NCI-H1105 treated with DMSO at 0.1 percent for 48 hours (cell line): Measurements from ENCODE around the gene KRT81.
"Not testable (repeated sequence)": the region's sequence is repeated elsewhere in the genome, so short reads cannot be mapped to it uniquely, and the experiment has no call there.

Source experiments
- DNase-seq: peaks from one replicate; lab custom pipeline; 2025; lab: John Stamatoyannopoulos, UW

The KRT81 gene

GRCh38 chr12:52317468-52318052 is 26.2 kb upstream of the KRT81 start:
- DNase-seq = no peak

- DNase-seq = no peak
These were observed 25.4 kb upstream of the KRT81 start for GRCh38 chr12:52316701-52317100.

GRCh38 chr12:52316290-52316689 is 25.0 kb upstream of the KRT81 start:
- no peak for DNase-seq

- not testable (repeated sequence) for DNase-seq
These were observed 24.4 kb upstream of the KRT81 start for GRCh38 chr12:52315721-52316120.

- no peak for DNase-seq
These were observed 23.2 kb upstream of the KRT81 start for GRCh38 chr12:52314511-52314910.

- no peak for DNase-seq
These were observed 22.6 kb upstream of the KRT81 start for GRCh38 chr12:52313926-52314325.

GRCh38 chr12:52313461-52313860 is 22.1 kb upstream of the KRT81 start:
- no peak for DNase-seq

- DNase-seq = no peak
These were observed 20.8 kb upstream of the KRT81 start for GRCh38 chr12:52312086-52312485.

GRCh38 chr12:52311285-52311648 is 19.9 kb upstream of the KRT81 start:
- no peak for DNase-seq

GRCh38 chr12:52310622-52311284 is 19.4 kb upstream of the KRT81 start:
- no peak for DNase-seq

- DNase-seq = no peak
These were observed 17.6 kb upstream of the KRT81 start for GRCh38 chr12:52308806-52309425.

GRCh38 chr12:52307836-52308805 is 16.8 kb upstream of the KRT81 start:
- no peak for DNase-seq

- no peak for DNase-seq
These were observed 15.4 kb upstream of the KRT81 start for GRCh38 chr12:52306731-52307130.

- no peak for DNase-seq
These were observed 14.8 kb upstream of the KRT81 start for GRCh38 chr12:52305921-52306705.

GRCh38 chr12:52304941-52305411 is 13.6 kb upstream of the KRT81 start:
- DNase-seq = not testable (repeated sequence)

GRCh38 chr12:52302242-52302914 is 11.0 kb upstream of the KRT81 start:
- not testable (repeated sequence) for DNase-seq

- not testable (repeated sequence) for DNase-seq
These were observed 10.4 kb upstream of the KRT81 start for GRCh38 chr12:52301721-52302120.

- DNase-seq = no peak
These were observed 9.7 kb upstream of the KRT81 start for GRCh38 chr12:52300796-52301691.

GRCh38 chr12:52298677-52299190 is 7.4 kb upstream of the KRT81 start:
- no peak for DNase-seq
